Measurements from ENCODE around the gene KLHL30.

Gene KLHL30

GRCh38 chr2:238165288-238165921 lies 26.9 kb downstream of the KLHL30 start:
- Histone ChIP-seq H3K36me3 (peaks cover 22 to 46% (median 35%) of the 10 kb centered on the region in 11 experiments), H3K4me3 (no peak overlapping the region), H3K4me2 (no peak overlapping the region), H3K9me3 (replicated peaks in 1 of 11) (no peaks in the 10 kb centered on the region), H3K27ac (peak overlapping the region in 1 of 11 experiments; percentile 7; a peak in 1 of 22 replicates), H3K27me3 (peaks cover 0 to 3% (median 0%) of the 10 kb centered on the region in 11 experiments; a peak in 3 of 22 replicates), H3K9ac (no peak overlapping the region), H4K20me1 (peaks cover 0 to 33% (median 0%) of the 10 kb centered on the region in 11 experiments; a peak in 7 of 22 replicates), H3K4me1 (peaks cover 18 to 59% (median 44%) of the 10 kb centered on the region in 10 experiments)
- no peak for TF ChIP-seq Cebpa-rat (IDR thresholded peaks at IDR 0.05)

GRCh38 chr2:238166391-238167343 lies 28.2 kb downstream of the KLHL30 start:
- Histone ChIP-seq H3K9ac (peak overlapping the region in 2 of 11 experiments; percentile 75 to 80; a peak in 1 of 22 replicates), H4K20me1 (peaks cover 0 to 36% (median 0%) of the 10 kb centered on the region in 11 experiments; a peak in 7 of 22 replicates), H3K36me3 (peaks cover 35 to 59% (median 47%) of the 10 kb centered on the region in 11 experiments), H3K4me3 (no peak overlapping the region), H3K4me1 (peaks cover 15 to 59% (median 44%) of the 10 kb centered on the region in 10 experiments), H3K4me2 (no peak overlapping the region), H3K27ac (peak overlapping the region in 5 of 11 experiments; percentile 86 to 95 (median 93); a peak in 9 of 22 replicates), H3K27me3 (no peaks in the 10 kb centered on the region), H3K9me3 (replicated peaks in 1 of 11) (no peaks in the 10 kb centered on the region)
- no peak for TF ChIP-seq Cebpa-rat (IDR thresholded peaks at IDR 0.05)

- Histone ChIP-seq H3K4me2 (peak overlapping the region in 3 of 11 experiments; percentile 78 to 91 (median 90); a peak in 1 of 22 replicates), H3K36me3 (peaks cover 41 to 65% (median 53%) of the 10 kb centered on the region in 11 experiments), H3K9ac (peak overlapping the region in 3 of 11 experiments; percentile 70 to 80 (median 75); a peak in 5 of 22 replicates), H3K27ac (peak overlapping the region in 7 of 11 experiments; percentile 8 to 95 (median 89); a peak in 13 of 22 replicates), H3K27me3 (no peaks in the 10 kb centered on the region), H3K4me1 (peaks cover 15 to 59% (median 48%) of the 10 kb centered on the region in 10 experiments), H3K4me3 (no peak overlapping the region), H4K20me1 (peaks cover 0 to 35% (median 0%) of the 10 kb centered on the region in 11 experiments; a peak in 7 of 22 replicates), H3K9me3 (replicated peaks in 1 of 11) (no peaks in the 10 kb centered on the region)
- no peak for TF ChIP-seq Cebpa-rat (IDR thresholded peaks at IDR 0.05)
Measured at GRCh38 chr2:238167344-238167715, 28.9 kb downstream of the KLHL30 start.

GRCh38 chr2:238167761-238168160 lies 29.3 kb downstream of the KLHL30 start:
- peaks cover 0 to 35% (median 0%) of the 10 kb centered on the region in 11 experiments; a peak in 7 of 22 replicates for H4K20me1 ChIP-seq
- H3K4me2 ChIP-seq: peak overlapping the region in 5 of 11 experiments; percentile 26 to 91 (median 80); a peak in 8 of 22 replicates
- H3K9ac ChIP-seq: peak overlapping the region in 5 of 11 experiments; percentile 70 to 80 (median 75); a peak in 8 of 22 replicates
- no peak overlapping the region for H3K4me3 ChIP-seq
- peaks cover 46 to 70% (median 58%) of the 10 kb centered on the region in 11 experiments for H3K36me3 ChIP-seq
- H3K27ac ChIP-seq: peak overlapping the region in 8 of 11 experiments; percentile 8 to 95 (median 88); a peak in 16 of 22 replicates
- H3K9me3 ChIP-seq (replicated peaks in 1 of 11): no peaks in the 10 kb centered on the region
- peaks cover 15 to 59% (median 48%) of the 10 kb centered on the region in 10 experiments for H3K4me1 ChIP-seq
- no peak for TF ChIP-seq Cebpa-rat (IDR thresholded peaks at IDR 0.05)
- H3K27me3 ChIP-seq: no peaks in the 10 kb centered on the region

- no peaks in the 10 kb centered on the region for H3K9me3 ChIP-seq (replicated peaks in 1 of 11)
- H3K4me1 ChIP-seq: peaks cover 15 to 60% (median 47%) of the 10 kb centered on the region in 10 experiments
- H3K4me2 ChIP-seq: peak overlapping the region in 8 of 11 experiments; percentile 46 to 91 (median 77); a peak in 16 of 22 replicates
- H3K27me3 ChIP-seq: no peaks in the 10 kb centered on the region
- peak overlapping the region in 6 of 11 experiments; percentile 61 to 80 (median 73); a peak in 10 of 22 replicates for H3K9ac ChIP-seq
- no peak for TF ChIP-seq Cebpa-rat (IDR thresholded peaks at IDR 0.05)
- peaks cover 0 to 40% (median 0%) of the 10 kb centered on the region in 11 experiments; a peak in 7 of 22 replicates for H4K20me1 ChIP-seq
- peak overlapping the region in 9 of 11 experiments; percentile 52 to 95 (median 86); a peak in 17 of 22 replicates for H3K27ac ChIP-seq
- H3K36me3 ChIP-seq: peaks cover 52 to 76% (median 64%) of the 10 kb centered on the region in 11 experiments
- no peak overlapping the region for H3K4me3 ChIP-seq
Measured at GRCh38 chr2:238168196-238169047, 30.0 kb downstream of the KLHL30 start.

GRCh38 chr2:238169048-238169707 lies 30.7 kb downstream of the KLHL30 start:
- H3K9me3 ChIP-seq (replicated peaks in 1 of 11): no peaks in the 10 kb centered on the region
- peak overlapping the region in 4 of 10 experiments; percentile 2 to 46 (median 36); a peak in 2 of 20 replicates for H3K4me3 ChIP-seq

GRCh38 chr2:238169708-238170251 lies 31.3 kb downstream of the KLHL30 start:
- Histone ChIP-seq H4K20me1 (peaks cover 0 to 46% (median 0%) of the 10 kb centered on the region in 11 experiments; a peak in 7 of 22 replicates), H3K9me3 (replicated peaks in 1 of 11) (no peaks in the 10 kb centered on the region), H3K27ac (peak overlapping the region in 10 of 11 experiments; percentile 11 to 95 (median 86); a peak in 19 of 22 replicates), H3K9ac (peak overlapping the region in 8 of 11 experiments; percentile 51 to 80 (median 70); a peak in 16 of 22 replicates), H3K4me1 (peaks cover 15 to 60% (median 47%) of the 10 kb centered on the region in 10 experiments), H3K27me3 (no peaks in the 10 kb centered on the region), H3K4me2 (peak overlapping the region; percentile 29 to 91 (median 75); a peak in 21 of 22 replicates), H3K4me3 (peak overlapping the region in 4 of 10 experiments; percentile 2 to 46 (median 36); a peak in 5 of 20 replicates), H3K36me3 (peaks cover 66 to 90% (median 78%) of the 10 kb centered on the region in 11 experiments)
- peak in 9 of 11 experiments; percentile 30 to 96 (median 89); a peak in 17 of 22 replicates for TF ChIP-seq Cebpa-rat (IDR thresholded peaks at IDR 0.05)

More at GRCh38 chr2:238169048-238169707, 30.7 kb downstream of the KLHL30 start:
- H3K4me2 ChIP-seq: peak overlapping the region; percentile 29 to 91 (median 75); a peak in 20 of 22 replicates
- peaks cover 60 to 84% (median 72%) of the 10 kb centered on the region in 11 experiments for H3K36me3 ChIP-seq
- H3K9ac ChIP-seq: peak overlapping the region in 8 of 11 experiments; percentile 51 to 80 (median 70); a peak in 15 of 22 replicates
- TF ChIP-seq Cebpa-rat (IDR thresholded peaks at IDR 0.05): no peak
- no peaks in the 10 kb centered on the region for H3K27me3 ChIP-seq
- peak overlapping the region in 10 of 11 experiments; percentile 11 to 95 (median 86); a peak in 19 of 22 replicates for H3K27ac ChIP-seq
- peaks cover 0 to 40% (median 0%) of the 10 kb centered on the region in 11 experiments; a peak in 7 of 22 replicates for H4K20me1 ChIP-seq
- H3K4me1 ChIP-seq: peaks cover 15 to 60% (median 47%) of the 10 kb centered on the region in 10 experiments
